HEK293 (cell line): Measurements from ENCODE around the gene TEX13C.
A peak's percentile ranks its signal among the peaks of the same experiment; 100 is the strongest.

Experiments used
- CTCF ChIA-PET: fragments of 350-600 bp; formaldehyde crosslinking; extraction: SDS; loops from one replicate; lab custom pipeline; 2021; ENCODE audit warnings: antibody characterized with exemption; lab: Yijun Ruan, JAX
- POLR2A ChIA-PET: fragments of 300-600 bp; formaldehyde crosslinking; extraction: SDS; loops from one replicate; lab custom pipeline; 2020; ENCODE audit warnings: antibody characterized with exemption, inconsistent platforms; lab: Yijun Ruan, JAX
- H3K27ac ChIP-seq: fragments of 200-500 bp; sonication (Bioruptor generic); 2 replicates; pipeline ENCODE4 v1.5.1; 2014; ENCODE audit warnings: low read depth, low read length, control low read depth, inconsistent platforms; ENCODE audit errors: extremely low read depth
- H3K36me3 ChIP-seq, 2 experiments: fragments of 200-500 bp in 1 of 2; sonication (Bioruptor generic) in 1 of 2; 1 replicate in 1 of 2; 2 replicates in 1 of 2; pipeline ENCODE4 v1.5.1; 2014 to 2017; ENCODE audit warnings: inconsistent platforms in 2 of 2, low read length in 2 of 2; ENCODE audit not compliant: control insufficient read depth in 2 of 2, insufficient read depth in 1 of 2
- H3K4me1 ChIP-seq: fragments of 200-500 bp; sonication (Bioruptor generic); 2 replicates; pipeline ENCODE4 v1.5.1; 2014; ENCODE audit warnings: mild to moderate bottlenecking, low read length, inconsistent platforms; ENCODE audit not compliant: control insufficient read depth, insufficient read depth
- H3K4me3 ChIP-seq: 2 replicates; pipeline ENCODE4 v1.5.1; 2011; ENCODE audit warnings: low read depth, mild to moderate bottlenecking, control low read depth, low read length, moderate library complexity
- H3K9me3 ChIP-seq: fragments of 200-500 bp; sonication (Bioruptor generic); 2 replicates; pipeline ENCODE4 v1.5.1; 2014; ENCODE audit warnings: low read depth, low read length, inconsistent platforms; ENCODE audit not compliant: control insufficient read depth, insufficient read depth
- ZNF146 ChIP-seq: fragments of 450-650 bp; formaldehyde crosslinking; IDR thresholded peaks from 2 replicates; pipeline ENCODE4 v1.5.1; 2016; ENCODE audit warnings: missing biosample characterization, missing genetic modification characterization
- ZNF362 ChIP-seq: fragments of 450-650 bp; formaldehyde crosslinking; IDR thresholded peaks from 2 replicates; pipeline ENCODE4 v1.5.1; 2016; ENCODE audit warnings: missing biosample characterization, missing genetic modification characterization

The TEX13C gene

DNA sequence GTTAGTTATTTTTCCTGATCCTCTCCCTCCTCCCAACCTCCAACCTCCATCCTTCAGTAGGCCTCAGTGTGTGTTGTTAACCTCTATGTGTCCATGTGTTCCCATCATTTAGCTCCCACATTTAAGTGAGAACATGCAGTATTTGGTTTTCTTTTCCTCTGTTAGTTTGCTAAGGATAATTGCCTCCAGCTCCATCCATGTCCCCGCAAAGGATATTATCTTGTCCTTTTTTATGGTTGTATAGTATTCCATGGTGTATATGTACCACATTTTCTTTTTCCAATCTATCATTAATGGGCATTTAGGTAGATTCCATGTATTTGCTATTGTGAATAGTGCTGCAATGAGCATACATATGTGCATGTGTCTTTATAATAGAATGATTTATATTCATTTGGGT lies 54.5 kb downstream of the TEX13C start:
- H3K27ac ChIP-seq, result no peak overlapping the region

More for the DNA sequence above, 54.5 kb downstream of the TEX13C start:
- no peak overlapping the region for H3K4me3 ChIP-seq
- H3K36me3 ChIP-seq, result no peaks in the 10 kb centered on the region
- no peaks in the 10 kb centered on the region for H3K4me1 ChIP-seq
- no peak for TF ChIP-seq ZNF362 (tag by site-specific recombination)
- peak; percentile 90 for TF ChIP-seq ZNF146 (tag by site-specific recombination)
- ChIA-PET CTCF (no interaction called here), POLR2A (no interaction called here)
- H3K9me3 ChIP-seq, result no peaks in the 10 kb centered on the region
